Endothelial cell of hepatic sinusoid (primary cell): ENCODE results near the gene FAM163A.

Experiments
- in situ Hi-C: cut with HindIII; loops from 2 replicates; pipeline ENCODE4 v1.10.0; 2017; ENCODE audit warnings: low sequenced_read_pairs

FAM163A gene

DNA sequence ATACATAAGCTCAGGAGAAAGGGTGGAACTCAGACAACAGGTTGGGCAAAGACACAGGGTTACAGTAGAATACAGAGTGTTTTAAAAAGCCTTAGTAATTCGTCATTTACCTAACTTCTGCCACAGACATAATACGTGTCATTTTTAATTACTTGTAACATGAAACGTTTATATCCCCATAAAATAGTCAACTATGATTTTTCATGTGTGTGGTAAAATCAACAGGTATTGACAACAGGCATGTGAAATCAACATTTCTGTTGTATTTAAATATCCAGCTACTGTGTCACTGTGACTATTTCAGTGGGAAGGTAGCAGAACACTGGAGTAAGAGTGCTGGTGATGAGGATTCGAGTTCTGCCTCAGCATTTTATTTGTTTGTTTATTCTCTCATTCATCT, 5.7 kb downstream of the FAM163A start:
- in situ Hi-C loops, result no loop called here

DNA sequence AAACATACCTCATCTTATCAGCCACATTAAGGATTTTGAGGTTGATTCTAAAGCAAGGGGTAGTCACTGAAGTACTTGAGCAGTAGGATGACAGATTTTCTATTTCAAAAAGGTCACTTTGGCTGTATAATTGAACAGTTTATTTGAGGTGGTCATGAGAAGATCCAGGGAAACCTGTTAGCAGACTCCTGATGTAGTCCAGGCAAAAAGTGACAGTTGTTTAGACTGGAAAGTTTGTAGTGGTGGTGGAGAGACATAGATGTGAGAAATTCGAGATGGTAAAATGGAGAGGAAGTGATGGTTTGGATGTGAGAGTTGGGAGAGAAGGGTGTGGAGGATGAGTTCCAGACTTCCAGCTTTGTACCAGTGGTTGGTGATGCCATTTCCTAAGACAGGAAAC, 7.5 kb downstream of the FAM163A start:
- in situ Hi-C loops, result loop anchor here (10.0 kb wide), 1 partner anchor 56 kb away; no protein-coding TSS in a partner anchor

- in situ Hi-C loops, result loop anchor here (10.0 kb wide), 1 partner anchor 58 kb away; no protein-coding TSS in a partner anchor
Observed at GRCh38 chr1:179753061-179753460, 10.0 kb downstream of the FAM163A start.

DNA sequence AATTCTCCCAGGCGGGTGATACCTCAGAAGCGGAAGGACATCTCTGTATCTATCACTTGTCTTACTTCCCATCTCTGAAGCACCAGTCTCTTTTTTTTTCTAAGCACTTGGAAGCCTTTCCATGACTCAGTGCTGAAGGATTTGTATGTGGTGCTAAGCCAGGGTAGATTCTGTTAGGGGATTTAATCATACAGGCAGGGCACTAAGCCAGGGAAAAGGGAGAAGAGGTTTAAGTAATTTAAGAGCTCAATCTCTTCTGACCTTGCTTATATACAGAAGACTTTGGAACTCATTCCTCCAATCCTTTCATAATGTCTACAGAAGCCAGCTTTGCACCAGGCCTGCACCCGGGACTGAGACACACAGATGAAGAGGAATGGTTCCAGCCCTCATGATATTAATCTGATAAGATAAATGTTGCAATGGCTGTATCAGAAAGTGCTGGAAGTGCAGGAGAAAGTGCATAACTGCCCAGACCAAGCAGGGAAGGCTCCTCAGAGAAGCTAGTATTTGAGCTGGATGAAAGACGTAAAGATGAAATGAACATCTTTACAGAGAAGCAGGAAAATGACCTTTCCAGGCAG, 11.0 kb downstream of the FAM163A start:
- in situ Hi-C loops, result loop anchor here (10.0 kb wide), 1 partner anchor 59 kb away; no protein-coding TSS in a partner anchor

GRCh38 chr1:179757933-179758332, 14.8 kb downstream of the FAM163A start:
- in situ Hi-C loops, result loop anchor here (10.0 kb wide), 1 partner anchor 63 kb away; no protein-coding TSS in a partner anchor

DNA sequence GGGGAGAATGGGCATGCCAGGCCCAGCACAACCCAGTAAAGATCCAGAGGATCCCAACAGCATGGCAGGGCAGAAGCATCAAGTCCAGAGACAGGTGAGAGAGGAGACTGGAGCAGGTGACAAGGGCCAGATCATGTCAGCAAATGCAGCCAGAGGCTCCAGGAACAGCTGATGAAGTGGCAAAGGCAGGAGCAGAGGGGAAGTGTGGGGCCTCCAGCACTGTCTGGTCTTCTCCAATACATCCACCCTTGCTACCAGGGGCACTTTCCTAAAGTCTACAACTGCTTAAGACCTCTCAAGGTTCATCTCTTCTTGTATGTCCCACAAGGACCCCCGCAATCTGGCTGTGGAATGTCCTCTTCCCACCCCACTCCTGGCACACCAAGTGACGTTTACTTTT, 17.4 kb downstream of the FAM163A start:
- in situ Hi-C loops, result loop anchor here (5.0 kb wide), 1 partner anchor 52 kb away; no protein-coding TSS in a partner anchor

- in situ Hi-C loops, result loop anchor here (5.0 kb wide), 1 partner anchor 51 kb away; no protein-coding TSS in a partner anchor
Observed at GRCh38 chr1:179761296-179761695, 18.2 kb downstream of the FAM163A start.

- in situ Hi-C loops, result loop anchor here (5.0 kb wide), 1 partner anchor 50 kb away; no protein-coding TSS in a partner anchor
Observed at GRCh38 chr1:179761846-179762640, 19.0 kb downstream of the FAM163A start.

DNA sequence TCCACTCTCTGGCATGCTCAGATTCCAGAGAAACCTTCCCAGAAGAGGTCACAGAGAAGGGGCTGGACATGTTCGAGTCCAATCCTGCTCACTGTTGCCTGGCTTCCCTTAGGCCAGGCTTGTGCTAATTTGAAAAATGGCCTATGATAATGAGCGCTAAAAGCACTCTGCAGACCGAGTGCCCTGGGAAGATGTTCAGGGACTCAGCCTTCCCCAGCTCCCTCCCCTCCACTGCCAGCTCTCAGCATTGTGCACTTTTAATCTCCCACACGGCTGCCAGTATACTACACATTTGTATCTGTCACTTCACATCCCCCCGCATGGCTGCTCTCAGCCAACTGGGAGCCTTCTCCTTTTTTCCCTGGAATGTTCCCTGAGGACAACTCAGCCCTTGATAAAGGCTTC, 24.1 kb downstream of the FAM163A start:
- in situ Hi-C loops, result no loop called here

- in situ Hi-C loops, result no loop called here
Observed at GRCh38 chr1:179767996-179768395, 24.9 kb downstream of the FAM163A start.

DNA sequence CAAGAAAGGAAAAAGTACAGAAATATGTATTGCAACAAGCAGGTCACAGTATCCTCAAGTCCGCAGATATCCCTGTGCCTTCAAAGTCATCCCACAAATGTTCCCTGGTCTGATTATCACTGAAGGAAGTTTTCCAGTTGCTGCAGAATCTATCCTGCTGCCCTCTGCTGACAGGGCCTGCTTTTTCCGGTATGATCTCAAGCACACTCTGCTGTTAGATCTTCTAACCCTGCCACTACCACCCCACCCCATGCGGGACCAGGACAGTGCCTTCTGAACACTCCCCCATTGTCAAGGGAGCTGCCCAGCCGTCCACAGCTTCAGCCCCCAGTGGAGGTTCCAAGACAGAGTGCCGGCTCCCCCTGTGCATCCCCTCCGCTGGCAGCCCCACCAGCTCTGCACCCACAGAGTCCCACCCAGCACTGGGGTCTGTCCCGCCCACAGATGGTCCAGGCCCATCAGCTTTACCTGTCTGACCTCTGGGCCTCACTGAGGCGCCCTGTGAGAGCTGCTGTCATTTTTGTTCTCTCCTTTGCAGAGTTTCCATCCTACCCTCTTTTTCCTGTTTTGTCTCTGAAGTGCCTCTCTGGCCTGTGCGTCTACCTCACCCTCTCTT, 27.9 kb downstream of the FAM163A start:
- in situ Hi-C loops, result no loop called here

DNA sequence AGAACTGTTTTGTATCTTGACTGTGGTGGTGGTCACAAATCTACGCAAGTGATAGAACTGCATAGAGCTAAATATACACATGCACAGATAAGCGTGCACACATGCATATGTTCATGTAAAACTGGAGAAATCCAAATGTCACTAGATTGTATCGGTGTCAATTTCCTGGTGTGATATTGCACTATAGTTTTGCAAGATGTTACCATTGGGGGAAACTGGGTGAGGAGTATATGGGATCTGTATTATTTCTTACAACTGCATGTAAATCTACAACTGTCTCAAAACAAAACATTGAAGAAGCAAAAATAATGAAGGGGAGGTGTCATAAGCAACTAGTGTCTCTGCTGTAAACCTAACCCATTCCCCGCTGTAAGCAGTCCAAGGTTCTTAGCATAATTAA, 30.2 kb downstream of the FAM163A start:
- in situ Hi-C loops, result no loop called here

DNA sequence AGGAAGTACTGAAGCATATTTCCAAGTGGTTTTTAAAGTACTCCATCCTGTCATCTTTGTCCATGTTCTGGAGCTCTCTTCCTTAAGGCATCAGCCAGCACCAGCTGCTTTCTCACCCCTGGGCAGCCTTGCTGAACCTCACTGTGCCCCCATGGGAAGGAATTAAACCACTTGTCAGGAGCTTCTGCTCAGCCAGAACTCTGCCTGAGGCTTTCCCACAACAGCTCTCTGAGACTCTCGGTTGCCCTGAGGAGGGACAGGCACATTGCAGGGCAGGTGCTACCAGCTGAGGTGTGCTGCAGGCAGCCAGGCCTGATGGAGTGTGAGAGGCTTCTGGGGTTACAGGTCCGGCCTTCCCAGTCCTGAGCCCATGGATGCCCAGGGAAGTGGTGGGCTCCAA, 30.9 kb downstream of the FAM163A start:
- in situ Hi-C loops, result no loop called here

DNA sequence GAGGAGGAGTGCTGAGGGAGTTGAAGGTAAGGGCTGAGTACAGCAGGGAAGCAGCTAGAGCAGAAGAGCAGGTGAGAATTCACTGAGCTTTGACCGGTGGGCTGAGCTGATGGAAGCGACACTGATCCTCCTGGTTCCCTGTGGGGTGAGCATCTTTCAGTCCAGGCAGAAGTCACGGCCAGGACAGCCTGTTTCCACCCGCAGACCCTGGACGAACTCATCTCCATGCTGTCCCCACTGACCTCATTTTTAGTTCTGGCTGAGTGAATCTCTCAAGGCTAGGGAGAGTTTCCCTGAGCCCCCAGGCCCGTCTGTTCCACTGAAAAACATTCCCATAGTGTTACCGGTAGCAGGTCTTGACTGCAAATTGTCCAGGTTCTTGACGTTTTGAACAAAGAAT, 31.5 kb downstream of the FAM163A start:
- in situ Hi-C loops, result no loop called here

GRCh38 chr1:179775009-179775408, 31.9 kb downstream of the FAM163A start:
- in situ Hi-C loops, result no loop called here

- in situ Hi-C loops, result no loop called here
Observed at GRCh38 chr1:179776831-179777230, 33.7 kb downstream of the FAM163A start.

DNA sequence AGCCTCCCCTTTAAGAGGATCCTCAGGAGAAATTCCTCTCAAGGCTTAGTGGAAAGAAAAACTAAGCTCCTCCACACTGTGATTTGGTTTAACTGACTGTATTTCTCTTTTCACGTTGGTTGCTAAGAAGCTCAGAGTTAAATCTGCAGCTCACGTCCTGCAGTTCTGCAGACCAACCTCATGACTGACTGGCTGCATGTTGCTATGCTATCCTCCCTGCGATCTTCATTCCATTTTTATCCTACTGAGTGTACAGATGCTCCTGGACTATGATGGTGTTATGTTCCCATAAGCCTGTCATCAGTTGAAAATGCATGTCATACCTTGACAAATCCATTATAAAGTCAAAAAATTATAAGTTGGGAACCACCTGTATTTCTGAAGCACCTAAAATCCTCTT, 34.6 kb downstream of the FAM163A start:
- in situ Hi-C loops, result no loop called here

GRCh38 chr1:179779645-179780272, 36.7 kb downstream of the FAM163A start:
- in situ Hi-C loops, result no loop called here

- in situ Hi-C loops, result no loop called here
Observed at GRCh38 chr1:179781962-179782361, 38.9 kb downstream of the FAM163A start.

DNA sequence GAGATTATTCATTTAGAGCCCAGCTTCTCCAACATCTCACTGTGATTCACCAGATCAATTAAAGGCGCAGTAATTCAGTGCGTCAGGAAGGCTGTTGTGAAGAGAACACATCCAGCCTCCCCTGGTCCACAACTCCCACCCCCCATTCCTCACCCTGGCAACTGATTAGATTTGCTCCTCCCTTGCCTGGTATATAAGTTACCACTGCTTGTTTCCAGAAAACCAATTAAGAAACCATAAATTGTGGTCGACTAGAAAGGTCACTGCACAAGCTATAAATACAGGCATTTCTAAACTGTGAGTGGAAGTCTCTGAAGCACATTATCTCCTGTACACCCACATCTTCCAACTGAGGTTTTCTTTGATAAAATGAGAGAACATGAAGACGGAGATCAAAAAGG, 41.9 kb downstream of the FAM163A start:
- in situ Hi-C loops, result no loop called here

GRCh38 chr1:179785728-179786127, 42.6 kb downstream of the FAM163A start:
- in situ Hi-C loops, result no loop called here
